Tibial artery (tissue), 4 donors: ENCODE measurements around the gene EDN2.

Experiments used
- DNase-seq, 2 donors: peaks; one replicate each; pipeline ENCODE4 v3.0.0-alpha.2; 2019
- H3K27ac ChIP-seq, 2 donors: fragments of 200-600 bp; sonication (generic) in 1 of 2; 1 replicate in 1 of 2; 2 replicates in 1 of 2; pipeline ENCODE4 v1.5.1; 2018 to 2019; ENCODE audit warnings: mild to moderate bottlenecking in 1 of 2
- H3K27me3 ChIP-seq, 2 donors: fragments of 200-600 bp; sonication (generic) in 1 of 2; one replicate each; pipeline versions ENCODE4 v1.5.1 to v1.6.0; 2016 to 2019
- H3K36me3 ChIP-seq, 3 donors: fragments of 200-600 bp; sonication (generic) in 2 of 3; one replicate each; pipeline ENCODE4 v1.5.1; 2016 to 2019; ENCODE audit warnings: mild to moderate bottlenecking in 2 of 3
- H3K4me1 ChIP-seq, 4 donors: fragments of 200-600 bp; sonication (generic) in 2 of 4; 1 replicate in 3 of 4; 2 replicates in 1 of 4; pipeline ENCODE4 v1.5.1; 2016 to 2019
- H3K4me3 ChIP-seq, 2 donors: fragments of 200-600 bp; sonication (generic) in 1 of 2; 1 replicate in 1 of 2; 2 replicates in 1 of 2; pipeline ENCODE4 v1.5.1; 2018 to 2019; ENCODE audit warnings: mild to moderate bottlenecking in 2 of 2
- H3K9me3 ChIP-seq, 3 donors: fragments of 200-600 bp; sonication (generic) in 1 of 3; one replicate each; pipeline ENCODE4 v1.5.1; 2016 to 2019
- intact Hi-C: fragments of 100-400 bp; cut with DNase I; formaldehyde crosslinking; loops from one replicate; pipeline ENCODE4 v1.15.0; 2023; ENCODE audit warnings: low total_unique reads
- TF ChIP-seq, protein P1 (sequence below), 2 experiments: fragments of 200-600 bp in 1 of 2; fragments of 450-650 bp in 1 of 2; IDR thresholded peaks; one replicate each; pipeline ENCODE4 v1.5.1; 2017 to 2019; ENCODE audit warnings: antibody characterized with exemption in 2 of 2, mild to moderate bottlenecking in 1 of 2, moderate library complexity in 1 of 2

The EDN2 gene

DNA sequence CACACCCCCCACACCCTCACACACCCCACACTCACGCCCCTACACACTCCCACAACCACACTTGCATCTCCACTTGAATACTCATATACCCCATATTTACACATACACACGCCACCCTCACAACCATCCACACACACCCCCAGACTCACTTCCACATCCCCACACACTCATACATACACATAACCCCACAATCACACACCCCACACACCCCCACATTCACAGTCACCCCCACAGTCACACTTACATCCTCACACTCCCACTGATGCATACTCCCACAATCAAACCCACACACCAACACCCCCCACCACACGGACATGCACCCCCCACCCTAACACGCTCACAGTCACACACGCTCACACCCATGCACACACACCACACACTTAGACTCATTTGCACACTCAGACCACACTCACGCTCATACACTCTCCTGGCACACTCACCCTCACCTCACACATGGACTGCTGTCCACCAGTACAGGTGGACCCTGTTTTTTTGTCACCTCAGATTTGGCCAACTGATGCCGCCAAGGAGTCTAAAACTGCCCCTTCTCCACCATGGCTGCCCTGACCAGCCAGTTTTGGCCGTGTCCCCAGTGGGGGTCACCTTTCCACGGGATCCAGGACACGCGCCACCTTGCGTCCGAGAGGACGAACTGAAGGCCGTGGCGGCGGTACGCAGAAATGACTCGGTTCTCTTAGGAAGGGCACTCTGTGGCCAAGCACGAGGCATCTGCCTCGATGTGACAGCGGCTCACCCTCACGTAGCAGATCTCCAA lies 45.3 kb upstream of the EDN2 start:
- intact Hi-C loops: no loop called here
- H3K4me3 ChIP-seq: no peak overlapping the region

DNA sequence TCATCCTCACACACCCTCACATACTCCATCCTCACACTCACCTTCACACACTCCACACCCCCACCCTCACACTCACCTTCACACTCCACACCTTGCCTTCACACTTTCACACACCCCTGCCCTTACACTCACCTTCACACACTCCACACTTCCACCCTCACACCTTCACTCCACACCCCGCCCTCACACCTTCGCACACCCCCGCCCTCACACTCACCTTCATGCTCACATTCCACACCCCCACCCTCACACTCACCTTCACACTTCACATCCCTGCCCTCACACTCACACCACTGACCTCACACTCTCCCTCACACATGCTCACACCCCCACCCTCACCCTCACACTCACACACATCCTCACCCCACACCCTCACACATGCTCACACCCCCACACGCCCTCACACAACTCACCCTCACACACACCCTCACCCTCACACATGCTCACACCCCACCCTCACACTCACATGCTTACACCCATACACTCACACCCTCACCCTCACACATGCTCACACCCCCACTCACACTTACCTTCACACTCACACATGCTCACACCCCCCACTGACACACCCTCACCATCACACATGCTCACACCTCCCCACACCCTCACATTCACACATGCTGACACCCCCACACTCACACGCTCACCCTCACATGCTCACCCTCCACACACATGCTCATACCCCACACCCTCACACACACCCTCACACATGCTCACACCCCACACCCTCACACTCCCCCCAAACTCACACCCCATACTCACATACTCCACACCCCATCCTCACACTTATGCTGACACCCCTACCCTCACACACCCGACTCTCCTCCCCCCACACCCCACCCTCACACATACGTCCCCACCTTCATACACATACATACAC lies 44.5 kb upstream of the EDN2 start:
- no peak overlapping the region for H3K4me3 ChIP-seq
- peaks cover 0 to 8% (median 0%) of the 10 kb centered on the region in 3 donors for H3K36me3 ChIP-seq
- peak in 1 of 2 donors; percentile 39 for DNase-seq
- intact Hi-C loops: no loop called here
- H3K4me1 ChIP-seq: no peaks in the 10 kb centered on the region
- H3K9me3 ChIP-seq: no peaks in the 10 kb centered on the region
- no peaks in the 10 kb centered on the region for H3K27me3 ChIP-seq
- H3K27ac ChIP-seq: no peak overlapping the region
- TF ChIP-seq, protein P1, sequence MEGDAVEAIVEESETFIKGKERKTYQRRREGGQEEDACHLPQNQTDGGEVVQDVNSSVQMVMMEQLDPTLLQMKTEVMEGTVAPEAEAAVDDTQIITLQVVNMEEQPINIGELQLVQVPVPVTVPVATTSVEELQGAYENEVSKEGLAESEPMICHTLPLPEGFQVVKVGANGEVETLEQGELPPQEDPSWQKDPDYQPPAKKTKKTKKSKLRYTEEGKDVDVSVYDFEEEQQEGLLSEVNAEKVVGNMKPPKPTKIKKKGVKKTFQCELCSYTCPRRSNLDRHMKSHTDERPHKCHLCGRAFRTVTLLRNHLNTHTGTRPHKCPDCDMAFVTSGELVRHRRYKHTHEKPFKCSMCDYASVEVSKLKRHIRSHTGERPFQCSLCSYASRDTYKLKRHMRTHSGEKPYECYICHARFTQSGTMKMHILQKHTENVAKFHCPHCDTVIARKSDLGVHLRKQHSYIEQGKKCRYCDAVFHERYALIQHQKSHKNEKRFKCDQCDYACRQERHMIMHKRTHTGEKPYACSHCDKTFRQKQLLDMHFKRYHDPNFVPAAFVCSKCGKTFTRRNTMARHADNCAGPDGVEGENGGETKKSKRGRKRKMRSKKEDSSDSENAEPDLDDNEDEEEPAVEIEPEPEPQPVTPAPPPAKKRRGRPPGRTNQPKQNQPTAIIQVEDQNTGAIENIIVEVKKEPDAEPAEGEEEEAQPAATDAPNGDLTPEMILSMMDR (IDR thresholded peaks at IDR 0.05): no peak

More for the DNA sequence above, 45.3 kb upstream of the EDN2 start:
- no peak overlapping the region for H3K27ac ChIP-seq
- H3K36me3 ChIP-seq: no peaks in the 10 kb centered on the region
- TF ChIP-seq, protein P1 (IDR thresholded peaks at IDR 0.05): no peak
- no peaks in the 10 kb centered on the region for H3K9me3 ChIP-seq
- DNase-seq: peak; percentile 3 to 57
- no peaks in the 10 kb centered on the region for H3K27me3 ChIP-seq
- H3K4me1 ChIP-seq: no peaks in the 10 kb centered on the region

DNA sequence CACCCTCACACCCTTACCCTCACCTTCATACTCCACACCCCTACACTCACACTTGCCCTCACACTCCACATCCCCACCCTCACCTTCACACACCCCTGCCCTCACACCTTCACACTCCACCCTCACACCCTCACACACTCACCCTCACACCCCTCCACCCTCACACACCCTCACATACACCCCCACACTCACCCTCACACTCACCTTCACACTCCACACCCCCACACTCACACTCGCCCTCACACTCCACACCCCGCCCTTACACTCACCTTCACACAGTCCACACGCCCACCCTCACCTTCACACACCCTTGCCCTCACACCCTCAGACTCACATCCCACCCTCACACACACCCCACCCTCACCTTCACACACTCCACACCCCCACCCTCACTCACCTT lies 43.6 kb upstream of the EDN2 start:
- H3K9me3 ChIP-seq: no peaks in the 10 kb centered on the region
- no peaks in the 10 kb centered on the region for H3K27me3 ChIP-seq
- no peak overlapping the region for H3K27ac ChIP-seq
- no peaks in the 10 kb centered on the region for H3K4me1 ChIP-seq
- TF ChIP-seq, protein P1 (IDR thresholded peaks at IDR 0.05): no peak
- intact Hi-C loops: no loop called here
- H3K4me3 ChIP-seq: no peak overlapping the region
- H3K36me3 ChIP-seq: peaks cover 0 to 13% (median 0%) of the 10 kb centered on the region in 3 donors
- peak in 1 of 2 donors; percentile 44 for DNase-seq

DNA sequence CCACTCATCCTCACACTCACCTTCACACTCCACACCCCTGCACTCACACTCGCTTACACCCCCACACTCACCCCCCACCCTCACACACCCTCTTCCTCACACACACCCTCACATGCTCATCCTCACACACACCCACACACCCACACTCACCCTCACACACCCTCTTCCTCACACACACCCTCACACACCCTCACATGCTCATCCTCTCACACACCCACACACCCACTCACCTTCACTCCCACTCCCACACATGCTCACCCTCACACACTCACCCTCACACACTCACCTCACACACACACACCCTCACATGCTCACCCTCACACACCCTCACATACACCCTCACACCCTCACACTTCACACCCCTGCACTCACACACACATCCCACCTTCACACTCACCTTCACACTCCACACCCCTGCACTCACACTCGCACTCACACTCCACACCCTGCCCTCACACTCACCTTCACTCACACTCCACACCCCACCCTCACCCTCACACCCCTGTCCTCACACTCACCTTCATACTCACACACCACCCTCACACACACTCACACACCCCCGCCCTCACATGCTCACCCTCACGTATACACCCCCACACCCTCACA lies 42.6 kb upstream of the EDN2 start:
- TF ChIP-seq, protein P1 (IDR thresholded peaks at IDR 0.05): no peak
- H3K27me3 ChIP-seq: no peaks in the 10 kb centered on the region
- no peaks in the 10 kb centered on the region for H3K4me1 ChIP-seq
- H3K4me3 ChIP-seq: no peak overlapping the region
- H3K9me3 ChIP-seq: no peaks in the 10 kb centered on the region
- intact Hi-C loops: no loop called here
- H3K27ac ChIP-seq: no peak overlapping the region
- H3K36me3 ChIP-seq: peaks cover 0 to 13% (median 0%) of the 10 kb centered on the region in 3 donors
- no peak for DNase-seq

DNA sequence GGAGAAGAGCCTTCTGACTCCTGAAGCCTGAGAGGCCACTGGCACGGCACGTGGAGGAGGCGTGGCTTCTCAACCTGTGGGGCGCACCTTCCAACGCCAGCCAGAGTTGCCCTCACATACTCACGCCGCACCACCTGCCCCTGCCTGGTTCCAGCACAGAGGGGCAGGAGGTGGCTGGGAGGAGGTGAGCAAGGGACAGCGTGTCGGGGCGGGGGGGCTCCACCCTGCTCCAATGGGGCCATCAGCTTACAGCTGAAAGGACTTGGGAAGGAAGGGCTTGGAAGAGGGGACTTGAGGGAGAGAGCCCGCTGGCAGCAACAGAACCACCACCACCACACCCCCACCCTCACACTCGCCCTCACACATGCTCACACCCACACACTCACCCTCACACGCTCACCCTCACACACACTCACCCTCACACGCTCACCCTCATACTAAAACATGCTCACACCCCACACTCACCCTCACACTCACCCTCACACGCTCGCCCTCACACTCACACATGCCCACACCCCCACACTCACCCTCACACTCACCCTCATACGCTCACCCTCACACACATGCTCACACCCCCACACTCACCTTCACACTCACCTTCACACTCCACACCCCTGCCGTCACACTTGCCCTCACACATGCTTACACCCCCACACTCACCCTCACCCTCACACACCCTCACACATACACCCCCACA lies 41.6 kb upstream of the EDN2 start:
- H3K4me1 ChIP-seq: no peaks in the 10 kb centered on the region
- H3K9me3 ChIP-seq: no peaks in the 10 kb centered on the region
- H3K27ac ChIP-seq: no peak overlapping the region
- no peaks in the 10 kb centered on the region for H3K27me3 ChIP-seq
- peaks cover 0 to 17% (median 0%) of the 10 kb centered on the region in 3 donors for H3K36me3 ChIP-seq
- TF ChIP-seq, protein P1 (IDR thresholded peaks at IDR 0.05): no peak
- intact Hi-C loops: no loop called here
- no peak overlapping the region for H3K4me3 ChIP-seq
- no peak for DNase-seq
